ENCODE results near the gene C9orf40.

The C9orf40 gene

GRCh38 chr9:74935008-74935407, 17.7 kb downstream of the C9orf40 start:
- no peak for DNase-seq

DNA sequence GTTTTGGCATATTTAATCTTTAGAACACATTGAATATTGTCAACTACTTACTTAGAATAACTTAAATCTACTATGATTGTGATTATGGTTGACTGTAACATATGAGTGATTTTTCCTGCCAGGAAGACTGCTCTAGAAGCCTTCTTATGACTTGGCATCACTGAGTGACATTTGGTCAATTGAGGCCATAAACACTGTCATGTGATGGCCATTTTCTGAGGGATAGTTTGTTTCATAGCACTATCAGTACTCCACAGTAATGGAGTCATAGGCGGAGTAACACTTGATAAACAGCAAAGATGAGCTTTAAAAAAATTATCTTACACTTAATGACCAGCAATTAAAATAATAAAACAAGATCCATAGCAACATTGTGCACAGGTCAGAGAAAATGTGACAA, 31.0 kb downstream of the C9orf40 start:
- DNase-seq, result no peak

GRCh38 chr9:74920944-74921626, 31.6 kb downstream of the C9orf40 start:
- DNase-seq, result no peak

DNA sequence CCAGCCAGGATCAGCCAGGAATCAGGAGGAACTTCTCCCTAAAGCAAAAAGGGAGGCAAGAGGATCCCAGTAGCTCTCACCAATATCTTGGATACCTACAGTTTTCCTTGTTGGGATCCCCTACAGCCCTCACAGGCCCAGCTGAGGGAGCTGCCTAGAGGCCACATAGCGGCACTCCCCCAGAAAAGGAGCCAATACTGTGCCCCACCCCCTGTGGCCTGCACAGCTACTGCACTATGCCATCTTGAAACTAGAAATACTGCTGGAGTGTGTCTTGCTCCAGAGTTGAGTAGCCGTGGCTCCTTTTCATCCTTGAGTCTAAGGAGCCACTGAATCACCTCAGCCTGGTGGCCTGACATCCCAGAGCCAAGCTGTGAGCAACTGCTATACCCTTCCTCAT, 42.7 kb downstream of the C9orf40 start:
- DNase-seq, result no peak

DNA sequence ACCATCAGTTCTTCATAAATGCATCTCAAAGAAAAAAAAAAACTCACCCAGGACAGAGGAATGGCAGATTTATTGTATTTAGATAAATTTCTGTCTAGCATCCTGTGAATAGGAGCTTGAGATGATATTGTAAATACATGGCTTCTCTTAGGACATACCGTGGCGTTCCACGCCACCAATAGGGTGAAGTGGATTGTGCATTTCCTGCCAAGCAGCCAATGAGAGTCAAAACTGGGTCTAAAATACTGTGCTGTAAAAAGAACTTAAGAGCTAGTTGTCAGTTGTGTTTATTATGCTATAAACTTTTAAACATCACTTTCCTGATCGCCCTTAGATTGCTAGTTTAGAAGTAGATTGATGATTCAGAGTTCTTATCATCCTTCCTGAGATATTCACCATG, 44.0 kb downstream of the C9orf40 start:
- no peak for DNase-seq

- DNase-seq, result no peak
Measured at GRCh38 chr9:74907085-74907484, 45.6 kb downstream of the C9orf40 start.

DNA sequence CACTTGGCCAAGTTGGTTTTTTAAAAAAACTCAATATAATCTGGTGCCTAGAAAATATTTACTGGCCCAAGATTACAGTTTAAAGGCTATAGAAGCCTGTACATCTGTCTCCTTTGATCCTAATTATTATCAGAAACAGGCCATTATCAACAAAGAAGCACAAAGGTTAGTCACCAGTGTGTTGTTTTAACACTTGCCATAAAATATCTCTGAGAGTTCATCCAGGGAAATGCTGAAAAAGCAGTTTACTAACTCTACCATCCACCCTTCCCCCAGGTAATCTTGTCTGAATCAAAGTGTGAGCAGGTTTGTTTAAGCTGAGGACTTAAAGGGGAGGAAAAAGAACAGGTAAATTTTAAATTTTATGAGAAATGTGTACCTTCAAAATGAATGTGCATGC, 51.7 kb downstream of the C9orf40 start:
- DNase-seq, result no peak
